HepG2 (cell line): ENCODE data around the gene SCN4B. TPM values are rescaled to one million over a fixed set of nuclear protein-coding genes. Genes with fewer than 3 reads are reported as not detected.

Source experiments
- ATAC-seq: fragments of 200-7000 bp; cut with Tn5 transposase; 3 replicates; pipeline ENCODE4 v1.9.1; 2020; ENCODE audit warnings: mild to moderate bottlenecking, moderate library complexity
- BruUV-seq: library from RNA; stranded (reverse); fragments of 400-500 nt; replicated peaks from 2 replicates; lab custom pipeline; 2021; lab: Mats Ljungman, UMichigan
- CTCF ChIA-PET: fragments of 300-600 bp; formaldehyde crosslinking; extraction: SDS; loops from one replicate; lab custom pipeline; 2021; ENCODE audit warnings: low total read pairs, inconsistent platforms, low intra/inter-chr PET ratio; lab: Yijun Ruan, JAX
- POLR2A ChIA-PET: fragments of 350-600 bp; sonication (Branson Sonifier 250); formaldehyde crosslinking; loops from one replicate; lab custom pipeline; 2020; ENCODE audit warnings: antibody characterized with exemption, inconsistent platforms; lab: Yijun Ruan, JAX
- DNase-seq: peaks from one replicate; pipeline ENCODE4 v3.0.0-alpha.2; 2015; ENCODE audit warnings: low spot score
- FAIRE-seq: peaks from 3 replicates; lab custom pipeline; 2011; peaks lifted over from hg19 to GRCh38; lab: Jason Lieb, UNC
- H2AFZ ChIP-seq: one replicate; pipeline ENCODE4 v1.6.1; 2011; ENCODE audit warnings: low read length, inconsistent platforms
- H3K27ac ChIP-seq: fragments of 300-600 bp; 3 replicates; pipeline ENCODE4 v1.8.0; 2011; ENCODE audit warnings: mixed run types, mild to moderate bottlenecking, mixed read lengths, low read length, inconsistent platforms; ENCODE audit not compliant: insufficient read depth; ENCODE audit errors: extremely low read length
- H3K27me3 ChIP-seq, 2 experiments: fragments of 200-600 bp in 1 of 2; 2 replicates in 1 of 2; 3 replicates in 1 of 2; pipeline versions ENCODE4 v1.6.0 to v1.8.0; 2011; ENCODE audit warnings: low read length in 2 of 2, mild to moderate bottlenecking in 2 of 2, moderate library complexity in 2 of 2, inconsistent platforms in 1 of 2; ENCODE audit not compliant: insufficient read depth in 2 of 2, control insufficient read depth in 1 of 2
- H3K36me3 ChIP-seq, 2 experiments: fragments of 200-600 bp in 1 of 2; replicated peaks in 1 of 2; 2 replicates in 1 of 2; 3 replicates in 1 of 2; pipeline versions ENCODE4 v1.5.1 to v1.8.0; 2011; ENCODE audit warnings: low read length in 2 of 2, inconsistent platforms in 1 of 2; ENCODE audit not compliant: insufficient read depth in 2 of 2, control insufficient read depth in 1 of 2
- H3K4me1 ChIP-seq: 2 replicates; pipeline ENCODE4 v1.5.1; 2012; ENCODE audit warnings: low read length, inconsistent platforms; ENCODE audit not compliant: insufficient read depth
- H3K4me2 ChIP-seq: 2 replicates; pipeline ENCODE4 v1.6.0; 2011; ENCODE audit warnings: low read depth, low read length, inconsistent platforms
- H3K4me3 ChIP-seq, 3 experiments: fragments of 200-600 bp in 1 of 3; sonication (generic), shearing (Covaris generic) in 1 of 3; replicated peaks in 1 of 3; 2 replicates each; pipeline ENCODE4 v1.5.1; 2011 to 2016; ENCODE audit warnings: low read length in 3 of 3, inconsistent platforms in 2 of 3, low read depth in 2 of 3, mild to moderate bottlenecking in 2 of 3, control low read depth in 1 of 3, mixed read lengths in 1 of 3; ENCODE audit not compliant: insufficient read depth in 1 of 3
- H3K79me2 ChIP-seq: one replicate; pipeline ENCODE4 v1.6.1; 2011; ENCODE audit warnings: low read length, inconsistent platforms; ENCODE audit not compliant: insufficient read depth
- H3K9ac ChIP-seq: 2 replicates; pipeline ENCODE4 v1.6.0; 2011; ENCODE audit warnings: mild to moderate bottlenecking, low read depth, low read length, inconsistent platforms; ENCODE audit not compliant: insufficient read depth
- H3K9me3 ChIP-seq: 2 replicates; pipeline ENCODE4 v1.5.1; 2012; ENCODE audit warnings: mild to moderate bottlenecking, low read length
- H4K20me1 ChIP-seq: 2 replicates; pipeline ENCODE4 v1.6.0; 2011; ENCODE audit warnings: inconsistent platforms, mild to moderate bottlenecking, low read length, moderate library complexity; ENCODE audit not compliant: insufficient read depth
- AGO2 ChIP-seq: fragments of 200-400 bp; formaldehyde crosslinking; optimal IDR thresholded peaks from 2 replicates; pipeline ENCODE3; 2017; ENCODE audit warnings: mild to moderate bottlenecking, low read depth, low read length, moderate library complexity
- ATF7-NPFF ChIP-seq: sonication (generic); formaldehyde crosslinking; IDR thresholded peaks from 2 replicates; pipeline ENCODE4 v1.8.1; 2023; ENCODE audit warnings: mild to moderate bottlenecking, low read depth, missing genetic modification reagents, moderate library complexity
- ATRX ChIP-seq: sonication (generic); formaldehyde crosslinking; IDR thresholded peaks from 2 replicates; pipeline ENCODE4 v1.4.0; 2020; ENCODE audit warnings: missing genetic modification reagents, borderline replicate concordance
- BCLAF1 ChIP-seq: fragments of 450-650 bp; IDR thresholded peaks from 2 replicates; pipeline ENCODE4 v1.6.1; 2017; ENCODE audit warnings: mild to moderate bottlenecking
- CREB1 ChIP-seq, 2 experiments: fragments of 450-650 bp in 1 of 2; IDR thresholded peaks; 2 replicates each; pipeline ENCODE4 v1.6.1; 2016 to 2017; ENCODE audit warnings: control low read depth in 1 of 2, mild to moderate bottlenecking in 1 of 2, missing compliant biosample characterization in 1 of 2, missing genetic modification characterization in 1 of 2
- HES4 ChIP-seq: sonication (generic); formaldehyde crosslinking; IDR thresholded peaks from 2 replicates; pipeline ENCODE4 v1.9.0; 2021; ENCODE audit warnings: mild to moderate bottlenecking, missing genetic modification reagents, borderline replicate concordance
- KDM5B ChIP-seq: sonication (generic); formaldehyde crosslinking; IDR thresholded peaks from 2 replicates; pipeline ENCODE4 v1.4.0; 2020; ENCODE audit warnings: missing genetic modification reagents, mild to moderate bottlenecking, borderline replicate concordance
- SIX1 ChIP-seq: sonication (generic); formaldehyde crosslinking; IDR thresholded peaks from 2 replicates; pipeline ENCODE4 v1.4.0; 2020; ENCODE audit warnings: missing genetic modification reagents, borderline replicate concordance
- TERF1 ChIP-seq: sonication (generic); formaldehyde crosslinking; IDR thresholded peaks from 2 replicates; pipeline ENCODE4 v1.8.0; 2022; ENCODE audit warnings: mild to moderate bottlenecking, missing genetic modification reagents, moderate library complexity
- TMF1 ChIP-seq: sonication (generic); formaldehyde crosslinking; IDR thresholded peaks from 2 replicates; pipeline ENCODE4 v1.8.1; 2022; ENCODE audit warnings: low read depth, missing genetic modification reagents
- ZBTB7B ChIP-seq: sonication (generic); formaldehyde crosslinking; IDR thresholded peaks from 2 replicates; pipeline ENCODE4 v1.4.0; 2020; ENCODE audit warnings: missing genetic modification reagents
- ZNF253 ChIP-seq: sonication (generic); formaldehyde crosslinking; IDR thresholded peaks from 2 replicates; pipeline ENCODE4 v1.8.0; 2022; ENCODE audit warnings: mild to moderate bottlenecking, missing genetic modification reagents, borderline replicate concordance
- ZNF513 ChIP-seq: sonication (generic); formaldehyde crosslinking; conservative IDR thresholded peaks from 2 replicates; pipeline ENCODE4 v1.5.0; 2020; ENCODE audit warnings: missing genetic modification reagents
- ZNF782 ChIP-seq: sonication (generic); formaldehyde crosslinking; IDR thresholded peaks from 2 replicates; pipeline ENCODE4 v1.4.0; 2020; ENCODE audit warnings: missing genetic modification reagents, mild to moderate bottlenecking, borderline replicate concordance
- ZSCAN20 ChIP-seq: sonication (generic); formaldehyde crosslinking; IDR thresholded peaks from 2 replicates; pipeline ENCODE4 v1.4.0; 2020; ENCODE audit warnings: missing genetic modification reagents, mild to moderate bottlenecking, borderline replicate concordance
- WGBS: methylation state at CpG from one replicate; pipeline ENCODE4 v1.1.6; 2017; ENCODE audit warnings: low lambda C conversion rate; 5-methylcytosine and 5-hydroxymethylcytosine counted together
- in situ Hi-C: cut with HindIII; loops from 2 replicates; pipeline ENCODE4 v1.10.0; 2017; ENCODE audit warnings: low pct_unique_long_range_greater_than_20kb; ENCODE audit not compliant: extremely low pct_ligation_motif_present
- intact Hi-C: fragments of 100-400 bp; cut with micrococcal nuclease; formaldehyde crosslinking; loops from one replicate; pipeline ENCODE4 v1.10.0; 2022; ENCODE audit not compliant: unreplicated experiment
- polyA plus RNA-seq, 8 experiments: library from polyadenylated mRNA; depleted of rRNA in 3 of 8; stranded (reverse) in 7 of 8; unstranded in 1 of 8; fragments of >200 nt; fragmentation: Illumina TruSeq in 4 of 8; extraction: Trizol in 4 of 8; gene quantifications; 2 replicates each; pipeline versions ENCODE4 v1.2.1 to v1.2.3, GENCODE V29; 2011 to 2016; ENCODE audit warnings: low read depth in 4 of 8, missing spikeins in 1 of 8, mixed read lengths in 1 of 8; ENCODE audit not compliant: insufficient read depth in 1 of 8
- total RNA-seq, 5 experiments: library from RNA; depleted of rRNA; stranded (reverse); fragments of >200 nt; fragmentation: Illumina TruSeq; extraction: Trizol; gene quantifications; 2 replicates each; pipeline ENCODE4 v1.2.3, GENCODE V29; 2016; ENCODE audit warnings: low read depth in 1 of 5

SCN4B gene
- total and polyA plus RNA-seq, 2 of the 13 experiments (the other 11 are each of a cell fraction or from before 2014, with no cell fraction given): 0.04 to 0.29 TPM

GRCh38 chr11:118114266-118114665 lies 38.4 kb downstream of the SCN4B start (continued):
- no peak for TF ChIP-seq BCLAF1
- no peak for TF ChIP-seq CREB1 (IDR thresholded peaks at IDR 0.05)
- TF ChIP-seq CREB1 (CRISPR knock-in tag; IDR thresholded peaks at IDR 0.05): no peak
- TF ChIP-seq ZSCAN20 (CRISPR knock-in tag): no peak

- no peak overlapping the region for H3K4me2 ChIP-seq
- in situ Hi-C loops: no loop called here
- peaks cover 10% of the 10 kb centered on the region for H3K4me1 ChIP-seq
- H3K9ac ChIP-seq: no peak overlapping the region
- TF ChIP-seq TMF1 (CRISPR knock-in tag) (no peak), TERF1 (CRISPR knock-in tag) (no peak), ZBTB7B (no peak), ZNF782 (CRISPR knock-in tag) (no peak), ATRX (CRISPR knock-in tag) (no peak), HES4 (no peak), ZNF513 (CRISPR knock-in tag) (no peak), ZNF253 (no peak), ATF7-NPFF (CRISPR knock-in tag) (no peak), AGO2 (no peak), SIX1 (CRISPR knock-in tag) (no peak), KDM5B (CRISPR knock-in tag) (no peak)
- H3K36me3 ChIP-seq: no peaks in the 10 kb centered on the region
- no peak for ATAC-seq
- POLR2A ChIA-PET: no interaction called here
- WGBS: 52% methylated on average over 11 of the region's 11 CpGs
- no peak overlapping the region for H3K4me3 ChIP-seq
- FAIRE-seq: no peak
- H3K27me3 ChIP-seq: peaks cover 2 to 24% of the 10 kb centered on the region in 2 experiments; a peak in 4 of 5 replicates
- no peak overlapping the region for H3K27ac ChIP-seq
- no peak for DNase-seq
- intact Hi-C loops: no loop called here
- H2AFZ ChIP-seq: no peak overlapping the region
- BruUV-seq: no TSS peak
- no peaks in the 10 kb centered on the region for H3K79me2 ChIP-seq
- H4K20me1 ChIP-seq: no peaks in the 10 kb centered on the region
- no peaks in the 10 kb centered on the region for H3K9me3 ChIP-seq
- CTCF ChIA-PET: no interaction called here
Observed at GRCh38 chr11:118112711-118113430, 39.8 kb downstream of the SCN4B start.
